Upper lobe of left lung (tissue), 6 donors: ENCODE measurements around the gene FHIT. TPM values are rescaled to one million over a fixed set of nuclear protein-coding genes. Genes with fewer than 3 reads are reported as not detected.

Source experiments
- ATAC-seq, 2 donors: fragments of 200-7000 bp; cut with Tn5 transposase; one replicate each; pipeline ENCODE4 v1.9.1; 2022; ENCODE audit warnings: mild to moderate bottlenecking in 2 of 2, moderate library complexity in 2 of 2; ENCODE audit not compliant: low FRiP score in 2 of 2
- DNase-seq, 2 donors: peaks; one replicate each; pipeline ENCODE4 v3.0.0-alpha.2; 2019 to 2020
- H3K27ac ChIP-seq, 4 donors: fragments of 200-600 bp; sonication (generic); one replicate each; pipeline ENCODE4 v1.5.1; 2016 to 2019
- H3K27me3 ChIP-seq, 4 donors: fragments of 200-600 bp; sonication (generic); one replicate each; pipeline ENCODE4 v1.5.1; 2017 to 2019
- H3K36me3 ChIP-seq, 4 donors: fragments of 200-600 bp; sonication (generic); one replicate each; pipeline ENCODE4 v1.5.1; 2016 to 2019
- H3K4me1 ChIP-seq, 4 donors: fragments of 200-600 bp; sonication (generic); one replicate each; pipeline ENCODE4 v1.5.1; 2018 to 2019
- H3K4me3 ChIP-seq, 4 donors: fragments of 200-600 bp; sonication (generic); one replicate each; pipeline ENCODE4 v1.5.1; 2017 to 2019; ENCODE audit warnings: mild to moderate bottlenecking in 2 of 4, moderate library complexity in 1 of 4
- H3K9me3 ChIP-seq, 4 donors: fragments of 200-600 bp; sonication (generic); one replicate each; pipeline ENCODE4 v1.5.1; 2018 to 2019
- EP300 ChIP-seq, 4 donors: sonication (generic); formaldehyde crosslinking; IDR thresholded peaks; one replicate each; pipeline ENCODE4 v1.5.1; 2017; ENCODE audit warnings: antibody characterized with exemption in 4 of 4, control low read depth in 2 of 4
- POLR2A ChIP-seq, 4 donors: fragments of 450-650 bp; IDR thresholded peaks; one replicate each; pipeline ENCODE4 v1.5.1; 2016 to 2017; ENCODE audit warnings: antibody characterized with exemption in 4 of 4, mild to moderate bottlenecking in 2 of 4
- POLR2AphosphoS5 ChIP-seq, 2 donors: sonication (generic); formaldehyde crosslinking; IDR thresholded peaks; one replicate each; pipeline ENCODE4 v1.5.1; 2017; ENCODE audit warnings: antibody characterized with exemption in 2 of 2
- WGBS, 2 donors: methylation state at CpG; one replicate each; pipeline ENCODE4 v1.1.5; 2017 to 2018; 5-methylcytosine and 5-hydroxymethylcytosine counted together
- total RNA-seq, 6 donors: library from RNA; depleted of rRNA in 4 of 6; stranded (reverse); fragments of >200 nt in 4 of 6; gene quantifications; one replicate each; pipeline versions ENCODE4 v1.1.0 to v1.2.1, GENCODE V29; 2016 to 2021
- TF ChIP-seq, protein P1 (sequence below), 6 experiments: fragments of 450-650 bp in 4 of 6; fragments of 200-600 bp in 2 of 6; sonication (generic) in 2 of 6; IDR thresholded peaks; one replicate each; pipeline ENCODE4 v1.5.1; 2016 to 2019; ENCODE audit warnings: antibody characterized with exemption in 6 of 6
- donor health status: DM: no; HTN: no; CAD: no; lungs with moderate emphysema.
- donor health status: DM: no; HTN: yes; CAD: no; lungs with severe emphysema.

FHIT gene
- total RNA-seq, 6 donors from 2014 or later, result 6.8 to 56.6 (median 11.1) TPM

DNA sequence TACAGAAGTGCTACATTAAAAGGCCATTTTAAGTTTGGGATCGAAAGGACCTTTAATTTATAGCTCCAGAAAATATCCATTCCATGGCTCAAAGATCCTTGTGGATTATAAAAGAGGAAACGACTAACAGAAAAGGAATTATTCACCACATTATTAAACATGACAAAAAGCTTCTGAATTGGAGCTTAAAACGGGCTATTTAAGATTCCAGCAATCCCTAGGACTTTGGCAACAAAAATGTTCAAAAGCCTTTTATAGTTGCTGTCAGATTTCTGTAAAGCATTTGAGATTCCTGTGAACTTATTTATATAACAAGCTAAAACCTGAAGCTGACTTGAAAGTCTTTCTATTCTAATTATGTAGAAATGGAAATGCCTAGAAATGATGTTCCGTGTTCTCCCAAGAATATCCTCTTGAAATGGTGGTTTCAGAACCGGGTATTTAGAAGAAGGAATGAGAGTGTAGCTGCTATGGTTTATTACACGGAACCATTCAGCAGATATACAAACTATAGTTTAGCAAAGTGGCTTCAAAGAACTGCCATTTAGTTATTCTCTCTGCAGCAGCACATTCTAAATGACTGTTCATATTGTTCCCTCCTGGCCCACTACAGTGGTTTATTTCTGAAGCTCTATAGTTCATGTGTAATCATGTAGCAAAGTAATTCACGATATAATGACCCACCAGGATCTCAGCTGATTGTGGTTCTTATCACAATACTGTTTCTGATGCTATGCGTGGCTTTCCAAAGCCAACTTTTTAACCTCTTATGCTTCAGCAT, 961.7 kb downstream of the FHIT start:
- Histone ChIP-seq H3K36me3 (no peaks in the 10 kb centered on the region), H3K9me3 (no peaks in the 10 kb centered on the region), H3K4me1 (no peaks in the 10 kb centered on the region), H3K27me3 (no peaks in the 10 kb centered on the region), H3K4me3 (no peak overlapping the region), H3K27ac (no peak overlapping the region)
- TF ChIP-seq POLR2A (IDR thresholded peaks at IDR 0.05) (no peak), EP300 (IDR thresholded peaks at IDR 0.05) (no peak), POLR2AphosphoS5 (IDR thresholded peaks at IDR 0.05) (no peak)
- TF ChIP-seq, protein P1, sequence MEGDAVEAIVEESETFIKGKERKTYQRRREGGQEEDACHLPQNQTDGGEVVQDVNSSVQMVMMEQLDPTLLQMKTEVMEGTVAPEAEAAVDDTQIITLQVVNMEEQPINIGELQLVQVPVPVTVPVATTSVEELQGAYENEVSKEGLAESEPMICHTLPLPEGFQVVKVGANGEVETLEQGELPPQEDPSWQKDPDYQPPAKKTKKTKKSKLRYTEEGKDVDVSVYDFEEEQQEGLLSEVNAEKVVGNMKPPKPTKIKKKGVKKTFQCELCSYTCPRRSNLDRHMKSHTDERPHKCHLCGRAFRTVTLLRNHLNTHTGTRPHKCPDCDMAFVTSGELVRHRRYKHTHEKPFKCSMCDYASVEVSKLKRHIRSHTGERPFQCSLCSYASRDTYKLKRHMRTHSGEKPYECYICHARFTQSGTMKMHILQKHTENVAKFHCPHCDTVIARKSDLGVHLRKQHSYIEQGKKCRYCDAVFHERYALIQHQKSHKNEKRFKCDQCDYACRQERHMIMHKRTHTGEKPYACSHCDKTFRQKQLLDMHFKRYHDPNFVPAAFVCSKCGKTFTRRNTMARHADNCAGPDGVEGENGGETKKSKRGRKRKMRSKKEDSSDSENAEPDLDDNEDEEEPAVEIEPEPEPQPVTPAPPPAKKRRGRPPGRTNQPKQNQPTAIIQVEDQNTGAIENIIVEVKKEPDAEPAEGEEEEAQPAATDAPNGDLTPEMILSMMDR (IDR thresholded peaks at IDR 0.05), result no peak
- no peak for ATAC-seq
- 79 to 82% methylated on average over 8 of the region's 8 CpGs for WGBS, 2 donors
- DNase-seq, result no peak

DNA sequence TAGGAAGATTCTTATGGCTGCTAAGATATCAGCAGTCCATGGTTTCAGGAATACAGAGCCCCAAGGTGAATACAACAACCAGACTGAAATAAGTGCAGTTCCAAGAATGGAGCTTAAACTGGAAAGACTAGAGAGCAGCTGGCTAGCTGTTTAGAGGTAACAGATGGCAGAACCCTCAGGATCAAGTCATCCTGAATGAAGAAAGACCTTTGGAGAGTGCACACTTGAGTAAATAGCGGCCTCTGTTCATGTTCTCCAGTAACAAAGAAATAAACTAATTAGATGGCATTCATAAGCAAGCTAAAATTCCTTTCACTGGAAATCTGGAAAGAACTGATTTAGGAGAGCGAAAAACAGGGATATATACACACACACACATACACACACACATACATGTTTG, 968.4 kb downstream of the FHIT start:
- 95 to 98% methylated on average over 2 of the region's 2 CpGs for WGBS, 2 donors
- Histone ChIP-seq H3K9me3 (no peaks in the 10 kb centered on the region), H3K27me3 (no peaks in the 10 kb centered on the region), H3K36me3 (no peaks in the 10 kb centered on the region), H3K4me1 (no peaks in the 10 kb centered on the region), H3K27ac (no peak overlapping the region), H3K4me3 (no peak overlapping the region)
- no peak for ATAC-seq
- no peak for DNase-seq
- TF ChIP-seq, protein P1 (IDR thresholded peaks at IDR 0.05), result no peak
- TF ChIP-seq EP300 (IDR thresholded peaks at IDR 0.05), result no peak
- no peak for TF ChIP-seq POLR2A (IDR thresholded peaks at IDR 0.05)
- TF ChIP-seq POLR2AphosphoS5 (IDR thresholded peaks at IDR 0.05), result no peak

- ATAC-seq (no peak), DNase-seq (no peak)
- Histone ChIP-seq H3K36me3 (no peaks in the 10 kb centered on the region), H3K27me3 (no peaks in the 10 kb centered on the region), H3K27ac (no peak overlapping the region), H3K9me3 (no peaks in the 10 kb centered on the region), H3K4me1 (no peaks in the 10 kb centered on the region), H3K4me3 (no peak overlapping the region)
- 78 to 84% methylated on average over 3 of the region's 3 CpGs for WGBS, 2 donors
- TF ChIP-seq, protein P1 (IDR thresholded peaks at IDR 0.05), result no peak
- TF ChIP-seq POLR2AphosphoS5 (IDR thresholded peaks at IDR 0.05), result no peak
- no peak for TF ChIP-seq POLR2A (IDR thresholded peaks at IDR 0.05)
- TF ChIP-seq EP300 (IDR thresholded peaks at IDR 0.05), result no peak
Measured at GRCh38 chr3:60281970-60282369, 969.3 kb downstream of the FHIT start.

- DNase-seq (no peak), ATAC-seq (no peak)
- Histone ChIP-seq H3K9me3 (no peaks in the 10 kb centered on the region), H3K36me3 (no peaks in the 10 kb centered on the region), H3K27ac (no peak overlapping the region), H3K27me3 (no peaks in the 10 kb centered on the region), H3K4me1 (no peaks in the 10 kb centered on the region), H3K4me3 (no peak overlapping the region)
- TF ChIP-seq EP300 (IDR thresholded peaks at IDR 0.05), result no peak
- WGBS, 2 donors, result 90 to 95% methylated on average over 6 of the region's 6 CpGs
Measured at GRCh38 chr3:60277361-60277800, 973.9 kb downstream of the FHIT start.

DNA sequence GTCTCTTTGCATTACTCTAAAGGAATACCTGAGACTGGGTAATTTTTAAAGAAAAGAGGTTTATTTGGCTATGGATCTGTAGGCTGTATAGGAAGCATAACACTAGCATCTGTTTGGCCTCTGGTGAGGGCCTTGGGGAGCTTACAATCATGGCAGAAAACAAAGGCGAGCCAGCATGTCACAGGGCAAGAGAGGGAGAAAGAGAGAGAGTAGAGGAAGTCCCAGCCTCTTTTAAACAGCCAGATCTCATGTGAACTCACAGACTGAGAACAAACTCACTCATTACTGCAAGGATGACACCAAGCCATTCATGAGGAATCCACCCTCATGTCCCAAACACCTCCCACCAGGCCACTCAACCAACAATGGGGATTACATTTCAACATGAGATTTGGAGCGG, 974.6 kb downstream of the FHIT start:
- Histone ChIP-seq H3K4me1 (no peaks in the 10 kb centered on the region), H3K4me3 (no peak overlapping the region), H3K36me3 (no peaks in the 10 kb centered on the region), H3K9me3 (no peaks in the 10 kb centered on the region), H3K27me3 (no peaks in the 10 kb centered on the region), H3K27ac (no peak overlapping the region)
- 64 to 90% methylated on average over 2 of the region's 2 CpGs for WGBS, 2 donors
- no peak for TF ChIP-seq EP300 (IDR thresholded peaks at IDR 0.05)
- TF ChIP-seq POLR2AphosphoS5 (IDR thresholded peaks at IDR 0.05), result no peak
- no peak for TF ChIP-seq POLR2A (IDR thresholded peaks at IDR 0.05)
- DNase-seq, result no peak
- ATAC-seq, result no peak

DNA sequence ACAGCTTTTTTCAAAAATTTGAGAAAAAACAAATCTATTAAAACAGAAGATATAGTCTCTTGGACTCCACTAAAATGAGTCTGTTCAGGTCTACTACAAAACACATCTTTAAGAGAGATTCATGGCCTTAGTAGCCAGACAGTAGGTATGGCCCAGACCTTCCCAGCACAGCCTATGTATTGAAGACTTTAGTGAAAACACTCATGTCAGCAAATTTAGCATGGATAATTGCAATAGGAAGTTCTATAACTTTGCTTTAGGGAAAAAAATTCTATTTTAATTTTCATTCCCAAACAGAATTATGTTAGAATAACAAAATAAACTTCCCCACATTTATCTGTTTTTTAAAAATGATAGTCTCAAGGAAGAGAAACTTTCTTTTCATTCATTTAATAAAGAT, 976.6 kb downstream of the FHIT start:
- TF ChIP-seq EP300 (IDR thresholded peaks at IDR 0.05) (no peak), POLR2AphosphoS5 (IDR thresholded peaks at IDR 0.05) (no peak), POLR2A (IDR thresholded peaks at IDR 0.05) (no peak)
- TF ChIP-seq, protein P1 (IDR thresholded peaks at IDR 0.05), result no peak
- Histone ChIP-seq H3K4me3 (no peak overlapping the region), H3K9me3 (no peaks in the 10 kb centered on the region), H3K27me3 (no peaks in the 10 kb centered on the region), H3K27ac (no peak overlapping the region), H3K36me3 (no peaks in the 10 kb centered on the region), H3K4me1 (no peaks in the 10 kb centered on the region)
- DNase-seq (no peak), ATAC-seq (no peak)
